ELR (cell line): ENCODE results near the gene GRP.

Experiments used
- DNase-seq: peaks from one replicate; pipeline ENCODE4 v3.0.0-alpha.2; 2015; ENCODE audit warnings: low read depth

The GRP gene

DNA sequence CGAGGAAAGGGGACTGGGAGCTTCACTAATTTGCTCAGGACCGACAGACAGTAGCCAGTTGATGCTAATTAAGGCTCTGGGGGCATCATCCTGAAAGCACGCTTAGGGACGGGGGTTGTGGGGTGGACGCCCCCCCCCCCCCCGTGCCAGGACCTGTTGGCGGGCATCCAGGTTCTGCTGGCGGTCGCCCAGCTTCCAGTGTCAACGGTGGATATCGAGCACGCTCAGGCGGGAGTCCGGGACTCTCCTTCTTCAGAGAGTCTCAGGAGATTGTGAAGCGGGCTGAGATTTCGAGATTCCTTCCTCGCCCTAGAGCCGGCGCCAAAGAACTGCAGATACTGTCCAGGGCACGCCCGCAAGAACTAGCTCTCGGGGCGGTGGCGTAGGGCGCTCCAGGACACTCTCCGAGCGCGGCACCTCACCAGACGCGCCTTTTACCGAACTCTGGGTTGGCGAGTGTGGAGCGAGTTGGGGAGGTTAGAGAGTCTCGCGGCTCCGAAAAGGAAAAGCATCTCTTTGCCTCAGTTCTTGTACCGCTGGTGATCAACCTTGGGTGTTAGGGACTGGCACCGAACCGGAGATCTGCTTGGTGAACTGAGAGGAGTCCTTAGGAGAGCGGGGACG lies 47.7 kb downstream of the GRP start:
- DNase-seq, result no peak

DNA sequence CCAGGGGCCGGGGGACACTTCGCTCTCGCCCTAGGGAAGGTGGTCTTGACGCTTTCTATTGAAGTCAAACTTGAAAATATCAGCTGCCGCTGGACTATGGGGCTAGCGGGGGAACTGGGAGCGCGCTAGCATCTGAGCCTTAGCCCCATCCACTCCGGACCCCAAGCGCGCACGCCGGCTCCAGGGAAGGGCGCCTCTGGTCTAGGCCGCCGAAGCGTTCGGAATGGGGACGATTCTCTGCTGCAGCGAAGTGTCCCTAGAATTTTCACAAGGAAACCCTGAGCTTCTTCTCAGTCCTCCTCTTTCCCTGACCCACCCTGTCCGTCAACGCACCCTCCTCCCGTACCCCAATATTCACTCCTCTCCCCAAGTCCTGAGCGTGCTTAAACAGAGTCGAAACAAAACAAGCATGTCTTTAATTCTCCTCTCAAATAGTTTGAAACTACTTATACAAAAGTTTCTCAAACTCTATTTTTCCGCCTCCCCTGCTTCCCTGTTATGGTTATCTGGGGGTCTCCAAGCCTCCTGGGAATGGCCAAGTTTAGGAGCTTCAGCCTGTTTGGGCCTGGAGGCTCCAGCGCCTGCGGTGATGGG lies 48.3 kb downstream of the GRP start:
- DNase-seq, result no peak

DNA sequence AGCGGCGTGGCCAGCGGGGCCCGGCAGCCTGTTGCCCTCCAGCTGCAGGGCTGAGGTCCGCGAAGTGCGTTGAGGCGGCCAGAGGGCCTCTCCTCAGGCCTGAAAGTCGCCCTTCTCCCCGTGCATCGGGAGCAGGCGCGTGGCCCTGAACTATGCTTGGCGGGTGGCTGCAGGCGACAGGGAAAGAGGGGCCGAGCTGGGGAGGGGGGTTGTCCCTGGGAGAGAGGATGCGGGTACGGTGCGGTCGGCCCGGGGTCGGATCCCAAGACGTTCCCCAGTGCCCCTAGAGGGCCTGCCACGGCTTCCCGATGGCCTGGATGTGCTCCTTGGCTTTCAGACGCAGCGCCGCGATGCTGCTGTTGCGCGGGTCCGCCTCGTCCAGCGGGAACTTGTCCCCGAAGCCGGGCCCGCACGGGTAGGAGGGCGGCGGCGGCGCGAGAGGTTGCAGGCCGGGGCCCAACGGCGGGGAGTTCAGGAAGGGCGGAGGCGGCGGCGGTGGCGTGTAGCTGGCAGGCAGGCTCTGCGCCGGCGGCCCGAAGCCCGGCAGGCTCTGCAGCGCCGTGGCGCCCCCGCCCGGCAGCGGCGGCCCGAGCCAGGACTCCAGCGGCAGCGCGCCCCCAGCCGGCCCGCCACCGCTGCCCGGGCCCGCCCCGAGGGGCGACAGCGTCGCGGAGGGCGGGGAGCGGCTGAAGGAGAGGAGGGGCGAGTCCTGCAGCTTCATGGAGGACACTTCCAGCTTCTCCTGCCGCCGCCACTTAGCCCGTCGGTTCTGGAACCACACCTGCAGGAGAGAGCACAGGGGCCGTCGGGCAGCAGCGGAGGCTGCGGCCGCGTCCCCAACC lies 49.0 kb downstream of the GRP start:
- DNase-seq, result no peak

DNA sequence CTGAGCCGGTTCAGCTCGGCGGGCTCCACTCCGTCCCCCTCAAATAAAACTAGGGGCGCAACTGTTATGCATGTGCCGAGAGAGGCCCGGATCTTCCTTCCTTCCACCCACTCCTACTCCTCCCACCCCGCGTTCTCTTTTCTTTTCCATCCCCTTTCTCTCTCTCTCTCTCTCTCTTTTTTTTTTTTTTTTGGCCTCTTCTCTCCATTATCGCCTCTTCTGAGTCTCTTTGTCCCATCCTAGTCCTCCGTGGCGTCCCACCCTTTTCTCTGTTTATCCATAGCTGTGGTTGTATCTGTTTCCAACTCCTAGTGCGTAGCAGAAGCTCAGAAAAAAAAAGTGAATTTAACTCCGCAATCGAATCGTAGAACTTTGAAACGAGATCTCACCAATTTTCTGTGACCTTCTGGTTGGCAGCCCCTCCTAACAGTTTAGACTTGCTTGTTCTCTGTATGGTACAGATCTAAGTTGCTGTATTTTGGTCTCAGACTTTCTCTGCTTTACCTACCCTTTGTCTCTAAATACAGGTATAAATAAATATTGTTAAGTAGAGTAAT lies 49.7 kb downstream of the GRP start:
- DNase-seq, result no peak

DNA sequence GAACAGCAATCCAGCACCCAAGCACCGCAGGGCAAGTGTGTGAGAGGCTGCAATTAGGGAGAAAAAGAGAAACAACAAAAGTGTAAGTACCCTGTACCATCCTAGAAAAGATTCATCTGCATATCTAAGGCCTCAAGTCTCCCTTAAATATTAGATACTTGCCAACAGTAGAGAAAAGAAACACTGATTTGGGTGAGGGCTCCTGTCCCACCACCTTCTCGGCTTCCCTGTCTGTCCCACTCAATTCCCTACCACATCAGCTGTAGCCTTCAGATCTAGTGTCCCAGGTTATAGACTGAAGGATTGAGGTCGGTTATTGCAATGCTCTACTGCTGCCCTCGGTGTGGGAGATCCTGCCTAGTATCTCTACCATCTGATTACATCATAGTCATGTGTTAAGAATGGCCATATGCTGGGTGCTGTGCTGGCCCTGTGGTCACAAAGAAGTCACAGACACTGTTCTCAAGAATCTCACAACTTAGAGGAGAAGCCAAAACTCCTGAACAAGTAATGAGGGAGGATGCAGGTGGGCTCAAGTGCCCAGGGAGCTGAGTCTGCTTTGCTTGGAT lies 50.8 kb downstream of the GRP start:
- no peak for DNase-seq

DNA sequence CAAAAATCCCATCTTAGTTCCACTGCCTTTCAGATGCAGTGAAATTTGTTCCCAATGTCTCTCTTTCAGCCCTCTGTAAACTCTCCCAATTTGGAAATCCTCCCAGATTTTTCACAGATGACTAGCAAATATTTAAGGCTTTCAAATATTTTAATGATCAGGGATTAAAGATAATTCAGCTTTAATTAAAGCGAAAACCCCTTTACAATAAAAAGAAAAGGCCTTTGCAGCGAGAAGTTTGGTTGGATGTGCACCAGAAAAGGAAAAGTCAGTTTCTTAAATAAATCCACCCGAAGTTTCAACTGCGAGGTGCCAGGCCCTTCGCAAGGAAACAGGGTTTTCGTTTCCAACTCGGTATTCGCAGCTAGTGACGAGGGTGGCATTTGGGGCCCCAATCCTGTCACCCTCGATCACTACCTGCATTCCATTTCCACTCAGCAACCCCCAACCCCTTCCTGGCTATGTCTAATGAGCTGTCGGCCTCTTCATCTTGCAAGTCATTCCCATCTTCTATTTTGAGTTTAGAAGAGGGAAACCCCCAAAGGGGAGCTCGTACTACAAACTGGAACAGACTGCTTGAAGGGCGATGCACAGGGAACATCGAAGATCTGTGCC lies 51.8 kb downstream of the GRP start:
- no peak for DNase-seq

DNA sequence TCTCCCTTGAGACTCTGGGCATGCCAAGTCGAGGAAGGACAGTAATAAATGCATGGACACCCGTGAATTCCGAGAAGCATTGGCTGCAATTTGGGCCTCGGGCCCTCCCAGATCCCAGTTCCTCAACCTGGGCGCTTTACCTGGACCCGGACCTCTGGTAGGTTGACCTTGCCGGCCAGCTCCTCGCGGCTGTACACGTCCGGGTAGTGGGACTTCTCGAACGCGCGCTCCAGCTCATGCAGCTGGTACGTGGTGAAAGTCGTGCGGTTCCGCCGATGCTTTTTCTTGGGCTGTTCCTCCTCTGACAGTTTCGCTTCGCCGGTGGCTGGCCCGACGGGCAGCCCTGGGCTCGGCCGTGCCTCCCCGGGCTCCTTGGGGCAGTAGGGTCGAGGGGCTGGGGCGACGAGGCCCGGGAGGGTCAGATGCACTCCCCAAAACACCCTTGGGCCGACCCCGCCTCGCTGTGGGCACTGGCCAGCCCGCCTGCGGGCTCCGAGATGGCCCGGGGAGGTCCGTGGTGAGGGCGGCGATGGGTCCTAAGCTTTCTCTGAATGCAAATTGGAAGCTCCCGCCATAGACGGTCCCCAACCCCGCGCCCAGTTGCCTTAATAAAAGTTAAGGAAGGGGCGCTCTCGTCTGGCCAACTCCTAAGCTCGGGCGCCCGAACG lies 52.4 kb downstream of the GRP start:
- DNase-seq, result no peak

DNA sequence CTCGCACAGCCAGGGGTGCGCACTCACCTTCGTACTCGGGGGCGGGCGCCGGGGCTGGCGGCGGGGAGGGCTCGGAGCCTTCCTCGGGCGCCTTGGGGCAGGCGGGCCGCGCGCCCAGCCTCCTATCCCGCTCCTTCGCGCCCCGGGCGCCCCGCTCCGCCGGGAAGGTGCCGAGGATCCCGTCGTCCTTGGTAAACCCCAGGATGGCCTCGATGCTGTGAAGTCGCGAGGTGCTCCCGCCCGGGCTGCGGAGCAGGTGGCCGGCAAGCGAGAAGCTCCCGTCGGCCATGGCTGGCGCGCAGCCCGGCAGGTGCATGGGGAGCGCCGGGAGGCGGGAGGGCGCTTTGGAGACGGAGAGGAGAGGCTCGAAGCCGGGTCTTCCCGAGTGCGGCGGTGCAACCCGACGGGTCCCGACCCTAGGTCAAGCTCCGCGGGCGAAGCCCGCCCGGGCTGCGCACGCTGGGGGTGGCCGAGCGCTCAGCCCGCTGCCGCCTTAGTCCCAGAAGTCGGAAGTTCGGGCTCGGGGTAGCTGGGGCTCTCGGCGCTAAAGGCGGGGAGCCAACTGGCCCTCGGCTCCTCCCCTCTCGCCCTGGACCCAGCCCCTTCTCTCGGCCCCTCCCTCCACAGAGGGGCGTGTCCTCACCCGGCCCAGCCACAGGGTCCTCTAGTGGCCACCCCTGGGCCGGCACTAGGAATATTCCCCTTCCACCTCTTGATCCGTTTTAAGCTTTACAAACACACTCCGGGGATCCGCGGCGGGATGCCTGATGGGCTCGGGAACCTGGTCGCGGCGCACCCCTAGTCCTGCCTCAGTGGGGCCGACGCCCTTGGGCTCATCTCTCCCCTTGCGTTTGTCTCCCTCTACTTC lies 53.2 kb downstream of the GRP start, which contains the start of gene RAX:
Gene RAX, minus strand, starts transcription at position 564 of the 868 bp plus-strand sequence. Its CDS starts 248 bp downstream, at position 316.
- DNase-seq, result peak; percentile 46

DNA sequence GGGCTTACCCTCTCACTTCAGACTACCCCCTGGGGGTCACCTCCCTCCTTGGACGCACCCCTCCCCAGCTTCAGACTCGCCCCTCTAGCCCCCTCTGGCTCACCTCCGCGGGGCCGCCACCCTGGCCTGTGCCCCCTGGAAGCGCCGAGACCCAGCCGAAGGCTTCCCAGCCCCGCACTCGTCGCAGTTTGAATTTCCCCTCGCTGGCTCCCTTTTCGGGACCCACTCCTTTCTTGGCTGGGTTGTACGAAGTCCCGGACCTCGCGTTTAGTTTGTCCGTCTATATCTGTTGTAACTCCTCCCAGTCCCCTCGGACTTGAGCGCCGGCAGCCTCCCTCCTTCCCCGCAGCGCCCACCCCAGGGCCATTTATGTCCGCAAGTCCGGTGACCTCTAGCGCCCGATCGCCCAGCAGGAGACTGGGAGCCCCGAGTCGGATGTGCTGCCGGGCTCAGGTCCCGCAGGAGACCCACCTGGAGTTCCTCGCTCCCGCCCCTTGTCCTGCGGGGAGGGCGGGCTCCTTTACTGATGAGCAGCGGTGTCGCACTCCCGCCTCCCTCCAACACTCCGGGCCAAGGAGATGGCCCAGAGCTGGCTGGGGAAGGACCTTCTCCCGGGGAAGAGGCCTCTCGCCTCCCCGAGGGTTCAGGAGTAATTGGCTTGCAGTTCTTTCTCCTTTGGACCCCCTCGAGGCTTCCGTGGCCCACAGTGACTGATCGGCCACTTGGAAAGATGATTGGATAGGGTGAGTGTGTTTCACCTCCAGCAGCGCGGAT lies 54.0 kb downstream of the GRP start:
- no peak for DNase-seq

DNA sequence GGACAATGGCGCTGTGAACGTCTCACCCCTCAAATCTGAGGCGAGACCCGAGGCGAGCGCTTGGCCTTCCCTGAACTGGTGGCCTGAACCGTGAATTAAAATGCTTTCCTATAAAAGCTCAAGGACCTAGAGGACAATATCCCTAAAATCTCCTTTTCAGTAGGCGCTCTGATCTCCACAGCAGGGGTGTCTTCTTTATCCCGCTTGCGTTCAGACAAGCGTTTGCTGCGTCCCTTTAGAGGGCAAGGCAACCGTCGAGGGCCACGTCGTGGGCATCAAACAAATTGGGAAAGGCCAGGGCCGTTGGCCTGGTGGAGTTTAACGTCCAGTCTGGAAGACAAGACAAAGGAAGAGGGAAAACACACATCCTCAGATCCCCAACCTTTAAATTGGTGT lies 54.6 kb downstream of the GRP start:
- no peak for DNase-seq

DNA sequence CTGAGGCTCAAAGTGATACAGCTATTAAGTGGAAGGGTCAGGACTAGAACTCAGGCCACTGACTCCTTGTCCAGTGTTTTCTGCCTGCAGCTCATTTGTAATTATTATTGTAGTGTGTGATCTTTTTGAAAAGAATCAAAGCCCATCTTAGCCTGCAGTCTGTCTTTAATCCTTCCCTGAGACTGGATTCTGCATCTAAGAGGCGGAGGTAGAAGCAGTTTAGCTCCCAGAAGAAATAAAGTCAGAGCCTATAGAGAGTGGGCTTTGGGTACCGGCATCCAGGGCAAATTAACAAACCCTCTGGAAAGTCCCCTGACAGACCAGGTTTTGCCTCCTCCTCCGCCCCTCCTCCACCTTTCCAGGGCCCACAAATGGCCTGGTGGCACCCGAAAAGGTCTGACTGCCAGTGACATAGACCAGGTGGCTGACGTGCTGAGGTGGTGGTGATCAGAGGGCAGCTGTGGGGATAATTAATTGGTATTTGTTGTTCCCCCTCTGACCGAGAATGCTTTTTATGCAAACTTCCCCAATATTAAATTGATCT lies 55.5 kb downstream of the GRP start:
- no peak for DNase-seq

DNA sequence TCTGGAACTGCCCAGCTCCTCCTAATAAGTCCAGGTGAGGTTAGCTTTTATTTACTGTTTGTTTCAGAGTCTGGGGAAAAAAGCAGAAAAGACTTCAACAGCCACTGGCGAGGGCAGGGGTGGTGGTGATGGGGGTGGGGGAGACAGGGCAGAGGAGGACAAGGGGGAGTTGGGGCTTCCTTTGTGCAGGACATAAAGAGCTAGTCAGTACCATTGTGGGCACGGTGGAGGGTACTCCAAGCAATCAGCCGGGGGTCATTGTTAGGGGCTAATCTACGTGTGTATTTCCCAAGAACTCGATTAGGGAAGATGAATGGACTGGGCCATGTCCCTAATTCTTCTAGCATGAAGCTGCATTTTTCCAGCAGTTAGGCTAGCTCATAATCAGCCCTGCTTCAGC lies 56.1 kb downstream of the GRP start:
- no peak for DNase-seq

DNA sequence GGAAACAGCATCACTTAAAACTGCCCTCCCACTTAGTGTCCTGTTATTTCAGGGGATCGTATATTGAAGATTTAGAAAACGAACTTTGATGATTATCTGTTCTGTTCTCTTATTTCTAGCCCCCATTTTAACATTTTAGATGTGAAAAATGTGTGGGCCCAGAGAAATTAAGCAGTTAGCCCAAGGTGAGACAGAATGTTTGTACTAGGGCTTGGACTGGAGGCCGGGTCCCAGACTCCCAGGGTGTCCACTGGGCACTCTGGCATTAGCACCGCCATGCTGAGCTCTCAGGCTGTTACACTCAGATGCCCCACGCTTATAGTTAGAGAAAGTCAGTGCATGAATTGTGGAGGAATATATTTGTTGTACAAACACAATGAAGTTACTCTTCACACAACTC lies 58.8 kb downstream of the GRP start:
- no peak for DNase-seq

DNA sequence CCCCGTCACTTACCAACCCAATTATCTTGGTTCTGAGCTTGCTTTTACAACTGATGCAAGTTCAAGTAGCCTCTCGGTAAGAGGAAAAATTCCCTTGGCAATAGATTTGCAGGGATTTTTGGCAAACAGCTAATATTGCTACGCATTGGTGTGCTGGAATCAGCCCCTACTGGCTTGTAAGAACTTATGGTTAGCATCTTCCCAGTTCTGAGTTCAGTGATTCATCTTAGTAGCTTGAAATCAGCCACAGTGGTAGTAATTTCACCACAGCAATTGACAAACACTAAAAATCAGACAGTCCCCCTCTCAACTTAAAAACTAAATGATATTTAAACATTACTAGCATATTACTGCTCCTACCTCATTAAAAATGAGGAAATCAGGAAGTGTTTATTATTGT lies 59.2 kb downstream of the GRP start:
- DNase-seq, result no peak

DNA sequence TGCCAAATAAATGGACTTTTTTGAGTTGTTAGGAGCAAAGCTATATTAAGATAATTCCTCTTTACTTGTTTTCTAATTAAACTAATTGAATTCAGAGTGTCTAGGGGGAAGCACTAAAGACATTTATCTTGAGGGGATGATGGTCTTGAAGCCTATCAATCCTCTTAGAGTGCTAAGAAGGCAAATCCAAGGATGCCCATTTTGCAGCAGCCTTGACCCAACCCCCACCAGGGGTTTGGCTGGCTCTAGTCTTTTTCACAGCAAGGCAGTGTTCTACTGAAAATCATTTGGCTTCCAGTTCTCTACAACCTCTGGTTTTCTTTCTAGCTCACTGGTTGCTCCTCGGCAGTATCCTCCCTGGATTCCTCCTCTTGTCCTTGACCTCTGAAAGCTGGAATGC lies 59.8 kb downstream of the GRP start:
- no peak for DNase-seq
